ENCODE measurements around the gene ATP5MG. TPM values are rescaled to one million over a fixed set of nuclear protein-coding genes. Genes with fewer than 3 reads are reported as not detected.

ATP5MG gene
- total and polyA plus RNA-seq, 2 experiments from 2014 or later = 32.3 to 426 TPM

GRCh38 chr11:118449316-118449918 lies 48.0 kb downstream of the ATP5MG start:
- Histone ChIP-seq H3K4me3 (no peak overlapping the region), H3K27me3 (replicated peaks; ENCODE audit: insufficient read depth) (no peaks in the 10 kb centered on the region), H2AFZ (no peak overlapping the region), H3K4me1 (ENCODE audit: insufficient read depth) (peaks cover 29% of the 10 kb centered on the region), H3K27ac (peak overlapping the region; percentile 57), H3K4me2 (ENCODE audit: unreplicated experiment) (peak overlapping the region; percentile 47), H3K79me2 (ENCODE audit: insufficient read depth) (peaks cover 99% of the 10 kb centered on the region), H3K9me2 (ENCODE audit: insufficient read depth) (no peaks in the 10 kb centered on the region), H3K36me3 (ENCODE audit: low read depth) (no peaks in the 10 kb centered on the region), H3K9me3 (ENCODE audit: low read depth) (no peaks in the 10 kb centered on the region), H3F3A (ENCODE audit: insufficient read depth) (peaks cover 38% of the 10 kb centered on the region), H3K9ac (no peak overlapping the region), H4K20me1 (ENCODE audit: insufficient read depth) (peaks cover 45% of the 10 kb centered on the region; the same call in 1 of the 2 replicates)
- TF ChIP-seq EZH2phosphoT487 (IDR thresholded peaks at IDR 0.05; ENCODE audit: insufficient read depth, low read depth) = no peak
- TF ChIP-seq EZH2 (IDR thresholded peaks at IDR 0.05; ENCODE audit: insufficient read depth, poor library complexity, severe bottlenecking) = no peak
- in situ Hi-C loops (cut with MboI) = no loop called here
- DNase-seq = no peak
- WGBS, 2 experiments (ENCODE audit: low coverage in 1 of 2, low lambda C conversion rate in 2 of 2, missing lambda C conversion rate in 2 of 2) = 99% methylated on average over 4 of the region's 4 CpGs

- DNase-seq = no peak
- Histone ChIP-seq H3K27ac (no peak overlapping the region), H3K4me2 (ENCODE audit: unreplicated experiment) (no peak overlapping the region), H2AFZ (no peak overlapping the region), H3K27me3 (replicated peaks; ENCODE audit: insufficient read depth) (no peaks in the 10 kb centered on the region), H3F3A (ENCODE audit: insufficient read depth) (peaks cover 38% of the 10 kb centered on the region), H3K4me1 (ENCODE audit: insufficient read depth) (peaks cover 29% of the 10 kb centered on the region), H3K9me3 (ENCODE audit: low read depth) (no peaks in the 10 kb centered on the region), H3K36me3 (ENCODE audit: low read depth) (no peaks in the 10 kb centered on the region), H3K79me2 (ENCODE audit: insufficient read depth) (peaks cover 99% of the 10 kb centered on the region), H3K9me2 (ENCODE audit: insufficient read depth) (no peaks in the 10 kb centered on the region), H4K20me1 (ENCODE audit: insufficient read depth) (peaks cover 36% of the 10 kb centered on the region; the same call in 1 of the 2 replicates), H3K4me3 (no peak overlapping the region), H3K9ac (no peak overlapping the region)
- 94 to 96% methylated on average over 1 of the region's 1 CpG for WGBS, 2 experiments (ENCODE audit: low coverage in 1 of 2, low lambda C conversion rate in 2 of 2, missing lambda C conversion rate in 2 of 2)
- in situ Hi-C loops (cut with MboI) = no loop called here
- no peak for TF ChIP-seq EZH2 (IDR thresholded peaks at IDR 0.05; ENCODE audit: insufficient read depth, poor library complexity, severe bottlenecking)
- TF ChIP-seq EZH2phosphoT487 (IDR thresholded peaks at IDR 0.05; ENCODE audit: insufficient read depth, low read depth) = no peak
These were observed 49.0 kb downstream of the ATP5MG start for GRCh38 chr11:118450451-118450850.

Other genes starting within 250 kb of the ATP5MG start
- gene SCN4B, start 248.8 kb upstream of the ATP5MG start, total RNA-seq (2014; rRNA removed; shearing (Covaris generic)) = not detected in 2 replicates
- not detected in 2 replicates for gene SCN4B, start 248.8 kb upstream of the ATP5MG start, polyA plus RNA-seq (2016; fragmentation: Nextera tagmentation; extraction: Ambion mirVana)
- not detected in 2 replicates for gene SCN2B, start 225.0 kb upstream of the ATP5MG start, total RNA-seq (2014; rRNA removed; shearing (Covaris generic))
- not detected in 2 replicates for gene SCN2B, start 225.0 kb upstream of the ATP5MG start, polyA plus RNA-seq (2016; fragmentation: Nextera tagmentation; extraction: Ambion mirVana)
- not detected in 2 replicates for gene JAML, start 176.6 kb upstream of the ATP5MG start, total RNA-seq (2014; rRNA removed; shearing (Covaris generic))
- not detected in 2 replicates for gene JAML, start 176.6 kb upstream of the ATP5MG start, polyA plus RNA-seq (2016; fragmentation: Nextera tagmentation; extraction: Ambion mirVana)
- 1.3 and 2.4 TPM in 2 replicates for gene MPZL3, start 149.2 kb upstream of the ATP5MG start, total RNA-seq (2014; rRNA removed; shearing (Covaris generic))
- 0.72 and 0.78 TPM in 2 replicates for gene MPZL3, start 149.2 kb upstream of the ATP5MG start, polyA plus RNA-seq (2016; fragmentation: Nextera tagmentation; extraction: Ambion mirVana)
- gene MPZL2, start 137.3 kb upstream of the ATP5MG start, total RNA-seq (2014; rRNA removed; shearing (Covaris generic)) = not detected in 2 replicates
- not detected in 2 replicates for gene MPZL2, start 137.3 kb upstream of the ATP5MG start, polyA plus RNA-seq (2016; fragmentation: Nextera tagmentation; extraction: Ambion mirVana)
- gene CD3E, start 96.9 kb upstream of the ATP5MG start, total RNA-seq (2014; rRNA removed; shearing (Covaris generic)) = not detected in 2 replicates
- not detected in 2 replicates for gene CD3E, start 96.9 kb upstream of the ATP5MG start, polyA plus RNA-seq (2016; fragmentation: Nextera tagmentation; extraction: Ambion mirVana)
- gene CD3D, start 58.9 kb upstream of the ATP5MG start, total RNA-seq (2014; rRNA removed; shearing (Covaris generic)) = not detected in 2 replicates
- not detected in 2 replicates for gene CD3D, start 58.9 kb upstream of the ATP5MG start, polyA plus RNA-seq (2016; fragmentation: Nextera tagmentation; extraction: Ambion mirVana)
- gene CD3G, start 57.3 kb upstream of the ATP5MG start, total RNA-seq (2014; rRNA removed; shearing (Covaris generic)) = not detected in 2 replicates
- gene CD3G, start 57.3 kb upstream of the ATP5MG start, polyA plus RNA-seq (2016; fragmentation: Nextera tagmentation; extraction: Ambion mirVana) = not detected in 2 replicates
- gene UBE4A, start 42.0 kb upstream of the ATP5MG start, total RNA-seq (2014; rRNA removed; shearing (Covaris generic)) = 48.2 and 50.6 TPM in 2 replicates
- gene UBE4A, start 42.0 kb upstream of the ATP5MG start, polyA plus RNA-seq (2016; fragmentation: Nextera tagmentation; extraction: Ambion mirVana) = 25.1 and 25.4 TPM in 2 replicates
- gene KMT2A, start 34.9 kb downstream of the ATP5MG start, total RNA-seq (2014; rRNA removed; shearing (Covaris generic)) = 19.1 TPM in 2 replicates
- gene KMT2A, start 34.9 kb downstream of the ATP5MG start, polyA plus RNA-seq (2016; fragmentation: Nextera tagmentation; extraction: Ambion mirVana) = 7.6 and 8.1 TPM in 2 replicates
- gene TTC36, start 125.9 kb downstream of the ATP5MG start, total RNA-seq (2014; rRNA removed; shearing (Covaris generic)) = 1.1 TPM in 1 of 2 replicates, not detected in the other
- 0.27 and 0.58 TPM in 2 replicates for gene TTC36, start 125.9 kb downstream of the ATP5MG start, polyA plus RNA-seq (2016; fragmentation: Nextera tagmentation; extraction: Ambion mirVana)
- 4.2 and 10.6 TPM in 2 replicates for gene TMEM25, start 129.6 kb downstream of the ATP5MG start, total RNA-seq (2014; rRNA removed; shearing (Covaris generic))
- 7.1 and 7.5 TPM in 2 replicates for gene TMEM25, start 129.6 kb downstream of the ATP5MG start, polyA plus RNA-seq (2016; fragmentation: Nextera tagmentation; extraction: Ambion mirVana)
- 38.1 and 49.5 TPM in 2 replicates for gene IFT46, start 164.3 kb downstream of the ATP5MG start, total RNA-seq (2014; rRNA removed; shearing (Covaris generic))
- 21.7 and 25.9 TPM in 2 replicates for gene IFT46, start 164.3 kb downstream of the ATP5MG start, polyA plus RNA-seq (2016; fragmentation: Nextera tagmentation; extraction: Ambion mirVana)
- gene ARCN1, start 170.8 kb downstream of the ATP5MG start, total RNA-seq (2014; rRNA removed; shearing (Covaris generic)) = 187 and 191 TPM in 2 replicates
- gene ARCN1, start 170.8 kb downstream of the ATP5MG start, polyA plus RNA-seq (2016; fragmentation: Nextera tagmentation; extraction: Ambion mirVana) = 188 and 190 TPM in 2 replicates
- 102 and 109 TPM in 2 replicates for gene PHLDB1, start 206.0 kb downstream of the ATP5MG start, total RNA-seq (2014; rRNA removed; shearing (Covaris generic))
- 91.7 and 91.8 TPM in 2 replicates for gene PHLDB1, start 206.0 kb downstream of the ATP5MG start, polyA plus RNA-seq (2016; fragmentation: Nextera tagmentation; extraction: Ambion mirVana)

Measured in GM23248 (cell line).